ENCODE results near the gene HEXIM2.
"Not testable (repeated sequence)": the region's sequence is repeated elsewhere in the genome, so short reads cannot be mapped to it uniquely, and the experiment has no call there.

The HEXIM2 gene

GRCh38 chr17:45161288-45162024, at the start of gene HEXIM2:
Gene HEXIM2, plus strand, starts transcription at chr17:45161875. Its CDS starts 919 bp downstream, at chr17:45162794.
- DNase-seq (ENCODE audit: low read depth), result peak; percentile 99

DNA sequence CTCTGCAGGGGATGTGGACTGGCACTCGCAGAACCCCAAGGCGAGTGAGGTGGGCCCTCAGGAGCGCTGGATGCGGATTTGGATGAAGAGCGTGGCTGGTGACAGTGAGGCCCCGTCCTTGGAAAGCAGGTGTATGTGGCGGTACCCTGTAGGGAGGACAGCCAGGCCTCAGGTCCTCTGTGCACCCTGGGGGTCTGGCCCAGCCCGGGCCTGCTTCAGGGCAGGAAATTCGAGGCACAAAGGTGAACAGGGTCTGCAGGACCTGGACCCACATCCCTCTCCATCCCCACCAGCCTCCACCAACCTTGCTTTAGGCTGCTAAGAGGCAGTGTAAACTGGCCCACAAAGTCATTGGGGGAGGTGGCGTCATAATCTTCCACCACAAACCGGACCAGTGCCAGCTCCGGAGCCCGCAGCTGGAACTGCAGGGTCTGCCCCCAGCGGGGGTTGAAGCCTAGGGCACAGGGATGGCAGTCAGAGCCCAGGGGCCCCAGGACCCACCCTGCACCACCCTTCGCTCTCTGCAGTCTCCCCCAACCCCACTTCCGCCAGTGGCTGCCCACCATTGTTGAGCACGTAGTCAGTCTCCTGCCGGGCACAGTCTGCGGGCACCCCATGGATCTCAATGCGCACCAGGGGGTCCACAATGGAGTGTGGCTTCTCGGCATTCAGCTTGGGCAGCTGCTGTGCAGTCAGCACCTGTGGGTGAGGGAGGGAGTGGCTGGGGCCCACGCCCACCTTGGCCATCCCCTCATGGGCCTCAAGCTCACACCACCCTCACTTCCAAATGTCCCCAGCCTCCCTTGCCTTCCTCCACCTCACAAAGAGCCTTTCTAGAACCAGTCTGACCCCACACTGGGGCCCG, 48.9 kb upstream of the HEXIM2 start:
- DNase-seq (ENCODE audit: low read depth), result no peak

GRCh38 chr17:45113424-45113754, 48.3 kb upstream of the HEXIM2 start:
- no peak for DNase-seq (ENCODE audit: low read depth)

DNA sequence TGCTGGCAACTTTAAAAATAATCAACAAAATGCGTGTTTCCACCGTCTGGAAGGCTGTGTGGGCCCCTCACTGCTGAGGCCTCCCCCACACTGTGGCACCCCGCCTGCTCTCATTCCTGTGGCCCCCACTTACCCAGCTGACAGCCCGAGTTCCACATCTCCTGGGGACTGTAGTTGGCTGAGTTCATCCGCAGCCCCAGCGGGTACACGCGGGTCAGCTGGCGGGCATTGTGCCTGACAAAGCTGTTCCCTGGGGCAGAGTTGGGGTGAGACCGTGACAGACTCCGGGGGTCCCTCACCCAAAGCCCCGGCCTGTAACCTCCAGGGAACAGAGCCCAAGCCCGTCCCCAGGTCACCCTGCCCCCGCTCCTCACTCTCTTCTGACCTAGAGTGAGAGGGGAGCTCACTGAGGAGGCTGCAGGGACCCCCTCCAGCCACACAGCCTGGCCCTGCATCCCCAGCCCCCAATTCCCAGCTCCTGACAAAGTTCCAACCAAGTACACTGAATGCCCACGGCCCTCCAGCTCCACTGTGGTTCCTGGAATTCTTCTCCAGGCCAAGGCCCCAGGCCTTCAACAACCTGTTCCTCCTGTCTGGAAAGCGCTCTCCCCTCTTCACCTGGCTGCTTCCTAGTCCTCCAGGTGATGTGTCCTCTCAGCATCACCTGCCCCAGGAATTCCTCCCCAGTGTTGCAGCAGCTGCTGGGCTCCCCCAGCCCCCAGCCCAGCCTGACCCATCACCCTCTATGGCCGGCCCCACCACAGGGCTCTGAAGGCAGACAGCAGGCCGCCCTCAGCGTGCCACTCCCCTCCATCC, 47.4 kb upstream of the HEXIM2 start:
- DNase-seq (ENCODE audit: low read depth), result no peak

GRCh38 chr17:45115015-45115625, 46.6 kb upstream of the HEXIM2 start:
- DNase-seq (ENCODE audit: low read depth), result no peak

GRCh38 chr17:45115871-45116270, 45.8 kb upstream of the HEXIM2 start:
- no peak for DNase-seq (ENCODE audit: low read depth)

- no peak for DNase-seq (ENCODE audit: low read depth)
These were observed 45.1 kb upstream of the HEXIM2 start for GRCh38 chr17:45116434-45117016.

GRCh38 chr17:45117334-45117733, 44.3 kb upstream of the HEXIM2 start:
- no peak for DNase-seq (ENCODE audit: low read depth)

DNA sequence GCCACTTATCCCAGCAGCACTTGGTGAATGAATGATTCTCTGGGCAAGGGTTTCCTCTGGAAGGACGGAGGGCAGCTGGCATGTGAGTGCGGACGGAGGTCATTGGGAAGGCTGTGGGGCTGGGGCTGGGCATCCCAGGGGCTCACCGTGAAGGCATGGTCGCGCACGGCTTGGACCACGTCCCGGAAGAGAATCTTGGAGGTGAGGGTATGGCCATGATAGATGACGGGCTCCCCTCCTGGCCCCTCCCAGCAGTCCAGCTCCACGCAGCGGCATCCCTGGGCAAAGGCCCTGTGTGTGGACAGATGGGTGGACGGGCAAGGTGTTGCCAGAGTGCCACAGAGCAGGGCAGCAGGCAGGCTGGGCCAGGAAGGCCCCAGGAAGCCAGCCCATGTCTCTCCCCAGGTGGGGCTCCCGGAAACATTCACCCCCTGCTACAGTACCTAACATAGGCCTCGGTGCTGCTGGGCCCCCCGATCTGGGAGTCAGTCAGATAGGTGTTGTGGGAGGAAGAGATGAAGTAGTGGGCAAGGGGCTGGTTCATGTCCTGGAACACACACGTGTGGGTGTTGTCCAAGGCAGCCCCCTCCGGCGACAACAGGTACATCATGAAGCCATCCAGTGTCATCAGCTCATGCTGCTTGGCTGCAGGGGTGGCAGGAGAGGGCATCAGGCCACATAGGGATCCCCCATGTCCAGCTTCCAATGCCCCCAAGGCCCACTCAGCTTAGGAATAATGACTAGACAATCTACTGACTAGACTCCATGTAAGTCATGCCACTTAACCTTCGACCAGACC, 43.6 kb upstream of the HEXIM2 start:
- no peak for DNase-seq (ENCODE audit: low read depth)

- no peak for DNase-seq (ENCODE audit: low read depth)
These were observed 43.0 kb upstream of the HEXIM2 start for GRCh38 chr17:45118691-45119090.

- no peak for DNase-seq (ENCODE audit: low read depth)
These were observed 41.7 kb upstream of the HEXIM2 start for GRCh38 chr17:45119964-45120363.

DNA sequence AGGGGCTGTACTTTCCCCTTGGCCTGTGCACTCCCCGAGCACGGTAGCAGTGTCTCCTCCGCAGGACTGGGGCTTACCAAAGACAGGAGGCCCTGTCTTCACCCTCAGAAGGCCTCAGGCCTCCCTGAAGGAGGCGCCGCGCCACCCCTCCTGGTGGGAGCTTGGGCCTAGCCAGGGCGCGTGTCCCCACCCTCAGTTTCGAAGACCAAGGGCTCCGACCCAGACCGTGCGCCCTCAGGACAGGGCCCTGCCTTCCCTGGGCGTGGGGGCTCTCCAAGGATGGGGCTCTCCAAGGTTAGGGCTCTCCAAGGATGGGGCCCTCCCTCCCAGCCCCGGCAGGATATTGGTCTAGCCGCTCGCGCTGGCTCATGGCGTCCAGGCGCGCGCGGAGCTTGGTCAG, 41.1 kb upstream of the HEXIM2 start:
- DNase-seq (ENCODE audit: low read depth), result no peak

- no peak for DNase-seq (ENCODE audit: low read depth)
These were observed 40.6 kb upstream of the HEXIM2 start for GRCh38 chr17:45121055-45121454.

DNA sequence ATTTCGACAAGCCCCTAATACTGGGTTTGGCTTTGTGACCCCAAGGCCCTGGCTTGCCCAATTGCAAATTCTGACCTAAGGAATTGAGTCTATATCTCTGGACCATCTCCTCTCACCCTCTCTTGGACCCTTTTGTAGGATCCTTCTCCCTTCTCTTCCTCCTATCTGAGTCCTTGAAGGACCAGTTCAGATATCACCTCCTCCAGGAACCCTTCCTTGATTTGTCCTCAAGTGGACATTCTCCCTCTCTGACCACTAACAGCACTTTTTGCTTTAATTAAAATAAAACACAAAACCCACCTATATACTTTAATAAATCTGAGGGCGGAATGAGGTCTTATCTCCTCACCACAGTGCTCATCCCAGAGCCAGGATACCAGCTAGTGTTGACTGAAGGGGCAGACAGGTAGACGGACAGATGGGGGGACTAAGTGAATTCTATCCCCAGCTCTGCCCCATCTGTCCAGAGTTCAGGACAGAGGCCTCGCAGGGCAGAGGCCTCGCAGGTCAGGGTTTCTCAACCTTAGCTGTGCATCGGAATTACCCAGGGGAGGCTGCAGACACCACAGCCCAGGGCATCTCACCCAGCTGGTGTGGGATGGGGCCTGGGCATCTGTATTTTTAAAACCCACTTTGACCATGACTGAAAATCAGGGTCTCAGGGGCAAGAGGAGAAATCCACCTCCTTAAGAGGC, 38.5 kb upstream of the HEXIM2 start:
- no peak for DNase-seq (ENCODE audit: low read depth)

DNA sequence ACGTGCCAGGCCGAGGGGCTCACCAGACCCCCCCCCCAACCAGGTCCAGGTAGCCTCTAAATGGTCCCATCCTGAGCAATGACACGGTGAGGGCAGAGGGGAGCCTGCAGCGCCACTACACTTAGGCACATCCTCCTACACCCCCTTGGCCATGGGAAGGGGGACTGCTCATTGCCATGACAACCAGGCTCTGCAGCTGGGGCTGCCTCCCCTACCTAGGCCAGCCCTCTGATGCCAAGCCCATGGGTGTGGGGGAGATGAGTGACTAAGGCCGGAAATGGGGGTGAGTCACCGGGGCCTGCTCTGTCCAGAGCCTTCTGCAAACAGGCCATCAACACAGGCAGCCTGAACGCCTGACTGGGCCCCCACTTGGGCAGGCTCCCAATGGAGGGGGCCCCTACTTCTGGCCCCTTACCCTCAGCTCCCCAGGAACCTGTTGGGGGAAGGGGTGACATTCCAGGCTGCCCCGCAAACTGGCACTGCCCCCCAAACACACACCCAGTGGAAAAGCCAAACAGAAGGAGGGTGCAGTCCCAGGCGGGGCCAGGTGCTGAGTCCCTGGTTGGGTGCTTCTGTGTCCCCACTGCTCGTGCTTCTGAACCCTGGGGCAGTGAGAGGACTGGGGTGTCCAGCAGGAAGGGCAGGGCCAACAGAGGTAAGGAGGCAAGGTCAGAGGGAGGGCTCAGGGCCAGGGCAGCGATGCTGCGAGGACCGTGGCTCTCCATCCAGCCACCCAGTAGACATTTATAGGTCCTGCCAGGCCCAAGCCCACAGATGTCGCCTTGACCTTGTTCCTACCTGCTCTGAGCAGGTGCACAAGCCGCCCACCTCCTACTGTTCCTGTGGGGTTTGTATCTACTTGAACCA, 37.5 kb upstream of the HEXIM2 start:
- DNase-seq (ENCODE audit: low read depth), result no peak

- not testable (repeated sequence) for DNase-seq (ENCODE audit: low read depth)
These were observed 36.9 kb upstream of the HEXIM2 start for GRCh38 chr17:45124797-45125122.

DNA sequence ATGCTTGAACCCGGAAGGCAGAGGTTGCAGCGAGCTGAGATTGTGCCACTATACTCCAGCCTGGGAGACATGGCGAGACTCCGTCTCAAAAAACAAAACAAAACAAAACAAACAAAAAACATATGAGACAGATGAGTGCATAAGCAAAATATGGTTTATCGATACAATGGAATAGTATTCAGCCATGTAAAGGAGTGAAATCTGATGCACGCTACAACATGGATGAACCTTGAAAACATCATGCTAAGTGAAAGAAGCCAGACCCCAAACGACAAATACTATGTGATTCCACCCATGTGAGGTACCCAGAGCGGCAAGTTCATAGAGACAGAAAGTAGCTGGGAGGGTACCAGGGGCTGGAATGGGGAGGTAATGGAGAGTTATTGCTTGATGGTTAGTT, 36.2 kb upstream of the HEXIM2 start:
- no peak for DNase-seq (ENCODE audit: low read depth)

DNA sequence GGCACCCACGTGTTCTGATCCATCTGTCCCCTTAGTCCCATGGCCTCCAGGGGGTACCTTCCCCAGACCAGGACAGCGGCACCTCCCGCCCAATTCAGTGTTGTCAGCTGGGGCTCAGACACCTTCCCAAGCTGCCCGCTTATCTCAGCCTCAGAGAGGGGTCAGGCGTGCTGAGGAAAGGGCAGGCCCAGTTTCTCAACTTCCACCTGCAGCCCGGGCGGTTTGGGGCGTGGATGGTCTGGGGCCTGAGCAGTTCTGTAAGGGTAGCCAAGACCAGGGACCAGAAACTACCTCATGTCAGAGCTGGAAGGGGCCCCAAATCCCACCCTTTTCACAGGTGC, 34.5 kb upstream of the HEXIM2 start:
- no peak for DNase-seq (ENCODE audit: low read depth)

DNA sequence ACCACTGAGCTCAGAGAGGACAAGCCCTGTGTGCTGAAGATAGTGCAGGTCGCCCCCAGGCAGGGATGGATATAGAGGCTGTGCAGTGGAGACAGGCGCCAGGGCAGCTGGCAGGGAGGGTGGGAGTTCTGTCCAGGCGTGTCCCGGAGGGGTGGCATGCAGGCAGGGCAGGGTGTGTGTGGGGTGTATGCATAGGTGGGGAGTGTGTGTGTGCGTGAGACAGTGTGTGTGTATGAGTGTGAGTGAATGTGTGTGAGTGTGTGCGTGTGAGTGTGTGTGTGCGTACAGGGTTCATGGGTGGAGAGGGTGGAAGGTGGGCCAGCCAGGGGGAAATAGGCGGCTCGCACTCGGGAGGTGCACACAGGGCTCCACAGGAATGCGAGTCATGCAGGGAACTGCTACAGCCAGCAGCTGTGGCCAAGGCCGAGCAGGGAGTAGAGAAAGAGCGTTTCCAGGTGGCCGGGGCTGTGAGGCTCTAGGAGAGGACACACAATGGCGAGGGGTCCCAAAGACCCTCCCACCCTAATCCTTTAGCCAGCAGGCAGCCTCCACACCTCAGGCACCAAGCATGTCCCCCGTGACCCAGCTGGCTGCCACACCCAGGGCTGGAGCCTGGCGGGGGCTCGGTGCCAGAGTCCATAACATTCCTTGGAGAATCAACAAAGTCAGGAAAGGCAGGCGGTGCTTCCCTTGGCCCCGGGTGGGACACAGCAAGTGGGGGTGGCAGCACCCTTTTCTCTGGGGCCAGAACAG, 34.0 kb upstream of the HEXIM2 start:
- no peak for DNase-seq (ENCODE audit: low read depth)
